Mesenchymal stem cell (in vitro differentiated cells and primary cell): ENCODE results near the gene SLC9A9.

Source experiments
- DNase-seq: peaks from one replicate; pipeline ENCODE4 v3.0.0-alpha.2; 2013
- H2AFZ ChIP-seq: one replicate; pipeline ENCODE4 v1.6.1; 2013; ENCODE audit warnings: low read depth, mild to moderate bottlenecking, control low read depth, inconsistent platforms, low read length, moderate library complexity
- H2AK5ac ChIP-seq: 2 replicates; pipeline ENCODE4 v1.6.1; 2013; ENCODE audit warnings: low read length, moderate library complexity, mild to moderate bottlenecking, inconsistent platforms; ENCODE audit not compliant: severe bottlenecking
- H2BK120ac ChIP-seq: one replicate; pipeline ENCODE4 v1.6.1; 2013; ENCODE audit warnings: low read depth, mild to moderate bottlenecking, inconsistent platforms, low read length, moderate library complexity
- H2BK12ac ChIP-seq, 2 experiments: one replicate each; pipeline ENCODE4 v1.6.1; 2013; ENCODE audit warnings: inconsistent platforms in 2 of 2, low read length in 2 of 2, mild to moderate bottlenecking in 2 of 2, moderate library complexity in 2 of 2, control low read depth in 1 of 2
- H2BK15ac ChIP-seq: one replicate; pipeline ENCODE4 v1.6.1; 2013; ENCODE audit warnings: mild to moderate bottlenecking, low read depth, inconsistent platforms; ENCODE audit not compliant: poor library complexity, severe bottlenecking
- H2BK5ac ChIP-seq: 2 replicates; pipeline ENCODE4 v1.6.1; 2013; ENCODE audit warnings: low read depth, mild to moderate bottlenecking, low read length, control low read depth, inconsistent platforms; ENCODE audit not compliant: poor library complexity, severe bottlenecking
- H3K14ac ChIP-seq, 2 experiments: one replicate each; pipeline ENCODE4 v1.6.1; 2013; ENCODE audit warnings: inconsistent platforms in 2 of 2, low read length in 2 of 2, control low read depth in 1 of 2, mild to moderate bottlenecking in 1 of 2, moderate library complexity in 1 of 2
- H3K18ac ChIP-seq, 2 experiments: one replicate each; pipeline ENCODE4 v1.6.1; 2013; ENCODE audit warnings: inconsistent platforms in 2 of 2, low read length in 2 of 2, control low read depth in 1 of 2, low read depth in 1 of 2, mild to moderate bottlenecking in 1 of 2
- H3K23ac ChIP-seq, 2 experiments: one replicate each; pipeline ENCODE4 v1.6.1; 2013; ENCODE audit warnings: inconsistent platforms in 2 of 2, low read length in 2 of 2, mild to moderate bottlenecking in 2 of 2, moderate library complexity in 2 of 2, control low read depth in 1 of 2
- H3K27ac ChIP-seq: 2 replicates; pipeline ENCODE4 v1.5.1; 2013; ENCODE audit warnings: mild to moderate bottlenecking, moderate library complexity, low read length, control low read depth, inconsistent platforms; ENCODE audit not compliant: poor library complexity, severe bottlenecking
- H3K27me3 ChIP-seq, 2 experiments: 2 replicates each; pipeline versions ENCODE4 v1.6.1 to v1.7.0; 2013; ENCODE audit warnings: low read length in 2 of 2, mild to moderate bottlenecking in 2 of 2, moderate library complexity in 2 of 2, control low read depth in 1 of 2, inconsistent platforms in 1 of 2; ENCODE audit not compliant: control insufficient read depth in 1 of 2, insufficient read depth in 1 of 2
- H3K36me3 ChIP-seq, 2 experiments: 2 replicates each; pipeline versions ENCODE4 v1.6.1 to v1.7.0; 2013; ENCODE audit warnings: low read length in 2 of 2, control low read depth in 1 of 2, inconsistent platforms in 1 of 2, low read depth in 1 of 2, mild to moderate bottlenecking in 1 of 2; ENCODE audit not compliant: insufficient read depth in 2 of 2, control insufficient read depth in 1 of 2
- H3K4ac ChIP-seq, 2 experiments: one replicate each; pipeline ENCODE4 v1.6.1; 2013; ENCODE audit warnings: inconsistent platforms in 2 of 2, low read length in 2 of 2, mild to moderate bottlenecking in 2 of 2, moderate library complexity in 2 of 2, control low read depth in 1 of 2, low read depth in 1 of 2
- H3K4me1 ChIP-seq: 2 replicates; pipeline ENCODE4 v1.6.1; 2013; ENCODE audit warnings: low read depth, low read length, control low read depth; ENCODE audit not compliant: control insufficient read depth, insufficient read depth
- H3K4me2 ChIP-seq: 2 replicates; pipeline ENCODE4 v1.6.1; 2013; ENCODE audit warnings: low read length, mild to moderate bottlenecking, inconsistent platforms; ENCODE audit not compliant: poor library complexity, severe bottlenecking
- H3K4me3 ChIP-seq, 2 experiments: 2 replicates each; pipeline versions ENCODE4 v1.5.1 to v1.7.0; 2013; ENCODE audit warnings: low read length in 2 of 2, mild to moderate bottlenecking in 2 of 2, control low read depth in 1 of 2, low read depth in 1 of 2; ENCODE audit not compliant: insufficient read depth in 1 of 2
- H3K79me1 ChIP-seq: replicated peaks from 2 replicates; pipeline ENCODE4 v1.6.1; 2013; ENCODE audit warnings: mild to moderate bottlenecking, control low read depth, low read length, inconsistent platforms; ENCODE audit not compliant: poor library complexity, severe bottlenecking
- H3K9ac ChIP-seq: 2 replicates; pipeline ENCODE4 v1.7.0; 2013; ENCODE audit warnings: mild to moderate bottlenecking, low read length, moderate library complexity
- H3K9me3 ChIP-seq: 2 replicates; pipeline ENCODE4 v1.7.0; 2013; ENCODE audit warnings: mild to moderate bottlenecking, low read length; ENCODE audit not compliant: control insufficient read depth
- H4K8ac ChIP-seq: one replicate; pipeline ENCODE4 v1.6.1; 2013; ENCODE audit warnings: inconsistent platforms, mild to moderate bottlenecking, low read length, moderate library complexity
- H4K91ac ChIP-seq: one replicate; pipeline ENCODE4 v1.6.1; 2013; ENCODE audit warnings: mild to moderate bottlenecking, low read length, inconsistent platforms
- WGBS: methylation state at CpG from one replicate; pipeline ENCODE4 v1.1.7; 2013; ENCODE audit warnings: mixed read lengths; 5-methylcytosine and 5-hydroxymethylcytosine counted together

The SLC9A9 gene

DNA sequence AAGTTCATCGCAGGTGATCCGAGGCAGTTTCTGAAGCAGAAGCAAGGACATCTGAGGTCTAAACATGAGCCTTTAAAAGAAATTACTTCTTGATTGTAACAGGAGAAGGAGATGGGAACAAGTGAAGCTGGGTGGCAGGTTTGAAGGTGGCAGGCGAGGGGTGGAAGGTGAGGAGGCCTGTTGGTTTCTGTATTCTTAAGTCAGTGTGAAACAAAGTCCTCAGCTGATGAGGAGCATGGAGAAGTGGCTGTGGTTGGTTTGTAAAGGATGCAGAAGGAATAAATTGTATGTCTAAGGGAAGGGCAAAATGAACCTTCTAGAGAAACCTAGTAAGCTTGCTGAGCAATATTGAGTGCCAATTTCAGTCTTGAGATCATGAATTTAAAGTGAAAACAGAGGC lies 429.9 kb downstream of the SLC9A9 start:
- Histone ChIP-seq H3K9ac (no peak overlapping the region), H2AK5ac (no peak overlapping the region), H2BK15ac (no peak overlapping the region), H3K9me3 (peaks cover 4% of the 10 kb centered on the region), H2AFZ (no peak overlapping the region), H3K79me1 (no peaks in the 10 kb centered on the region), H3K23ac (no peak overlapping the region), H3K27ac (no peak overlapping the region), H2BK12ac (no peak overlapping the region), H2BK5ac (no peak overlapping the region), H4K8ac (no peak overlapping the region), H3K27me3 (no peaks in the 10 kb centered on the region), H3K4me2 (no peak overlapping the region), H3K14ac (no peak overlapping the region), H3K4me1 (no peaks in the 10 kb centered on the region), H3K36me3 (no peaks in the 10 kb centered on the region), H2BK120ac (no peak overlapping the region), H3K4ac (no peak overlapping the region), H3K4me3 (no peak overlapping the region), H3K18ac (no peak overlapping the region), H4K91ac (no peak overlapping the region)
- no peak for DNase-seq
- WGBS = 97% methylated on average over 3 of the region's 3 CpGs

GRCh38 chr3:143416229-143416628 lies 432.0 kb downstream of the SLC9A9 start:
- no peaks in the 10 kb centered on the region for H3K27me3 ChIP-seq
- H4K8ac ChIP-seq = no peak overlapping the region
- H3K9ac ChIP-seq = no peak overlapping the region
- no peak overlapping the region for H3K23ac ChIP-seq
- H2AK5ac ChIP-seq = no peak overlapping the region
- H3K79me1 ChIP-seq = no peaks in the 10 kb centered on the region
- H3K14ac ChIP-seq = no peak overlapping the region
- no peak overlapping the region for H2AFZ ChIP-seq
- H3K4me1 ChIP-seq = no peaks in the 10 kb centered on the region
- no peak overlapping the region for H2BK120ac ChIP-seq
- no peaks in the 10 kb centered on the region for H3K36me3 ChIP-seq
- no peak overlapping the region for H4K91ac ChIP-seq
- no peak for DNase-seq
- H3K4me3 ChIP-seq = no peak overlapping the region
- H3K4ac ChIP-seq = no peak overlapping the region
- no peak overlapping the region for H2BK12ac ChIP-seq
- H3K9me3 ChIP-seq = peaks cover 4% of the 10 kb centered on the region
- no peak overlapping the region for H3K27ac ChIP-seq
- H3K4me2 ChIP-seq = no peak overlapping the region
- H3K18ac ChIP-seq = no peak overlapping the region
- no peak overlapping the region for H2BK5ac ChIP-seq
- WGBS = no CpG with 5 or more reads among the region's 2 CpGs
- H2BK15ac ChIP-seq = no peak overlapping the region

DNA sequence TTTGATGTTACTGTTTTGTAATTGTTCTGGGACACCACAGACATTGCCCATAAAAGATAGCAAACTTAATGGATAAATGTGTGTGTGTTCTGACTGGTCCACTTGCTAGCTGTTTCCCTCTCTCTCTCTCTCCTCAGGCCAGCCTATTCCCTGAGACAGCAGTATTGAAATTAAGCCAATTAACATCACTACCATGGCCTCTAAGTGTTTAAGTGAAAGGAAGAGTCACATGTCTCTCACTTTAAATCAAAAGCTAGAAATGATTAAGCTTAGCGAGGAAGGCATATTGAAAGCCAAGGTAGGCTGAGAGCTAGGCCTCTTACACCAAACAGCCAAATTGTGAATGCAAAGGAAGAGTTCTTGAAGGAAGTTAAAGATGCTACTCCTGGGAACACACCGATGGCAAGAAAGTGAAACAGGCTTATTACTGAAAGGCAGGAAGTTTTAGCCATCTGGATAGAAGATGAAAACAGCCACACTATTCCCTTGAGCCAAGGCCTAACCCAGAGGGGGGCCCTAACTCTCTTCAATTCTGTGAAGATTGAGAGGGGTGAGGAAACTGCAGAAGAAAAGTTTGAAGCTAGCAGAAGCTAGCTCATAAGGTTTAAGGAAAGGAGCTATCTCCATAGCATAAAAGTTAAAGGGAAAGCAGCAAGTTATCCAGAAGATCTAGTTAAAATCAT lies 433.6 kb downstream of the SLC9A9 start:
- WGBS = 88% methylated on average over 2 of the region's 2 CpGs
- H4K8ac ChIP-seq = no peak overlapping the region

DNA sequence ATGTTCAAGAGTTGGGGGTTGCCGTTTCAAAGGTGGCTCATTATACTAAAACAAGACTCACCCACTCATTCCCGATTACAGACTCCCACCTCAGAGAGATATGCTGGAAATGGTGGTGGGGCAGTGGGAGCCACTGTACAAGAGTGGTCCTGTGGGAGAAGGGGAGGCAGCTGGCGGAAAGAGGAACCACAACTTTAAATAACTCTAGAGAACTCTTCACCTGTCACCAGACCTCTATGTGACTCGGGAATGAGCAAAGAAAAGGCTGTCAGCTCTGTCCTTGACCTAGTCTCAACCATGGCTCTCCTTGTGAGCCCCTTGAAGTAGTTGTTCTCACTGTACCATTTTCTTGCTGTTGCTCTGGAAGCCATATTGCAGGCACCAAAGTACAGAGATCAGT lies 434.9 kb downstream of the SLC9A9 start:
- DNase-seq = no peak
- H2BK5ac ChIP-seq = no peak overlapping the region
- no peak overlapping the region for H3K27ac ChIP-seq
- H3K4me1 ChIP-seq = no peaks in the 10 kb centered on the region
- no peak overlapping the region for H3K4ac ChIP-seq
- H4K91ac ChIP-seq = no peak overlapping the region
- no peak overlapping the region for H2BK15ac ChIP-seq
- peaks cover 4% of the 10 kb centered on the region for H3K9me3 ChIP-seq
- H2BK12ac ChIP-seq = no peak overlapping the region
- H3K4me2 ChIP-seq = no peak overlapping the region
- no peak overlapping the region for H2AFZ ChIP-seq
- WGBS = 92% methylated on average over 2 of the region's 4 CpGs
- H2AK5ac ChIP-seq = no peak overlapping the region
- H3K27me3 ChIP-seq = no peaks in the 10 kb centered on the region
- no peak overlapping the region for H4K8ac ChIP-seq
- no peak overlapping the region for H3K9ac ChIP-seq
- no peaks in the 10 kb centered on the region for H3K79me1 ChIP-seq
- H3K14ac ChIP-seq = no peak overlapping the region
- H2BK120ac ChIP-seq = no peak overlapping the region
- no peak overlapping the region for H3K18ac ChIP-seq
- H3K36me3 ChIP-seq = no peaks in the 10 kb centered on the region
- no peak overlapping the region for H3K4me3 ChIP-seq
- H3K23ac ChIP-seq = no peak overlapping the region

More for the DNA sequence above, 433.6 kb downstream of the SLC9A9 start:
- Histone ChIP-seq H2AK5ac (no peak overlapping the region), H3K79me1 (no peaks in the 10 kb centered on the region), H3K4me1 (no peaks in the 10 kb centered on the region), H3K4ac (no peak overlapping the region), H2BK12ac (no peak overlapping the region), H3K4me3 (no peak overlapping the region), H2AFZ (no peak overlapping the region), H3K23ac (no peak overlapping the region), H3K9ac (no peak overlapping the region), H3K27me3 (no peaks in the 10 kb centered on the region), H2BK15ac (no peak overlapping the region), H3K14ac (no peak overlapping the region), H3K18ac (no peak overlapping the region), H2BK5ac (no peak overlapping the region), H2BK120ac (no peak overlapping the region), H3K4me2 (no peak overlapping the region), H3K9me3 (peaks cover 4% of the 10 kb centered on the region), H3K36me3 (no peaks in the 10 kb centered on the region), H4K91ac (no peak overlapping the region), H3K27ac (no peak overlapping the region)
- DNase-seq = no peak
